WTC11 (cell line): Measurements from ENCODE around the gene RAI1.

Experiments
- CREB1 ChIP-seq: sonication (generic); formaldehyde crosslinking; IDR thresholded peaks from 2 replicates; pipeline ENCODE4 v1.8.0; 2023; ENCODE audit warnings: mild to moderate bottlenecking, missing genetic modification reagents
- SP1 ChIP-seq: sonication (generic); formaldehyde crosslinking; conservative IDR thresholded peaks from 2 replicates; pipeline ENCODE4 v1.8.1; 2022; ENCODE audit warnings: missing genetic modification reagents
- TP53 ChIP-seq: sonication (generic); formaldehyde crosslinking; IDR thresholded peaks from 2 replicates; pipeline ENCODE4 v1.8.1; 2023; ENCODE audit warnings: mild to moderate bottlenecking, missing genetic modification reagents
- ZNF232 ChIP-seq: sonication (generic); formaldehyde crosslinking; IDR thresholded peaks from 2 replicates; pipeline ENCODE4 v1.8.0; 2022; ENCODE audit warnings: mild to moderate bottlenecking, missing genetic modification reagents
- TF ChIP-seq, protein P1 (sequence below): sonication (generic); formaldehyde crosslinking; IDR thresholded peaks from 2 replicates; pipeline ENCODE4 v1.8.0; 2023; ENCODE audit warnings: missing genetic modification reagents
- TF ChIP-seq, protein P2 (sequence below): fragments of 200-600 bp; IDR thresholded peaks from 2 replicates; pipeline ENCODE4 v1.8.0; 2022; ENCODE audit warnings: antibody characterized with exemption
- TF ChIP-seq, protein P3 (sequence below): sonication (generic); formaldehyde crosslinking; IDR thresholded peaks from 2 replicates; pipeline ENCODE4 v1.8.0; 2022; ENCODE audit warnings: mild to moderate bottlenecking, missing genetic modification reagents
- TF ChIP-seq, protein P4 (sequence below): sonication (generic); formaldehyde crosslinking; IDR thresholded peaks from 2 replicates; pipeline ENCODE4 v1.8.1; 2023; ENCODE audit warnings: mild to moderate bottlenecking, missing genetic modification reagents, moderate library complexity
- TF ChIP-seq, protein P5 (sequence below): sonication (generic); formaldehyde crosslinking; IDR thresholded peaks from 2 replicates; pipeline ENCODE4 v1.8.1; 2022; ENCODE audit warnings: missing genetic modification reagents, borderline replicate concordance
- TF ChIP-seq, protein P6 (sequence below): sonication (generic); formaldehyde crosslinking; IDR thresholded peaks from 2 replicates; pipeline ENCODE4 v1.8.1; 2022; ENCODE audit warnings: mild to moderate bottlenecking, moderate library complexity, missing genetic modification reagents
- TF ChIP-seq, protein P7 (sequence below): fragments of 250-450 bp; sonication (Bioruptor Pico); IDR thresholded peaks from 2 replicates; pipeline ENCODE4 v1.9.0; 2021; ENCODE audit warnings: mild to moderate bottlenecking, borderline replicate concordance

DNA sequence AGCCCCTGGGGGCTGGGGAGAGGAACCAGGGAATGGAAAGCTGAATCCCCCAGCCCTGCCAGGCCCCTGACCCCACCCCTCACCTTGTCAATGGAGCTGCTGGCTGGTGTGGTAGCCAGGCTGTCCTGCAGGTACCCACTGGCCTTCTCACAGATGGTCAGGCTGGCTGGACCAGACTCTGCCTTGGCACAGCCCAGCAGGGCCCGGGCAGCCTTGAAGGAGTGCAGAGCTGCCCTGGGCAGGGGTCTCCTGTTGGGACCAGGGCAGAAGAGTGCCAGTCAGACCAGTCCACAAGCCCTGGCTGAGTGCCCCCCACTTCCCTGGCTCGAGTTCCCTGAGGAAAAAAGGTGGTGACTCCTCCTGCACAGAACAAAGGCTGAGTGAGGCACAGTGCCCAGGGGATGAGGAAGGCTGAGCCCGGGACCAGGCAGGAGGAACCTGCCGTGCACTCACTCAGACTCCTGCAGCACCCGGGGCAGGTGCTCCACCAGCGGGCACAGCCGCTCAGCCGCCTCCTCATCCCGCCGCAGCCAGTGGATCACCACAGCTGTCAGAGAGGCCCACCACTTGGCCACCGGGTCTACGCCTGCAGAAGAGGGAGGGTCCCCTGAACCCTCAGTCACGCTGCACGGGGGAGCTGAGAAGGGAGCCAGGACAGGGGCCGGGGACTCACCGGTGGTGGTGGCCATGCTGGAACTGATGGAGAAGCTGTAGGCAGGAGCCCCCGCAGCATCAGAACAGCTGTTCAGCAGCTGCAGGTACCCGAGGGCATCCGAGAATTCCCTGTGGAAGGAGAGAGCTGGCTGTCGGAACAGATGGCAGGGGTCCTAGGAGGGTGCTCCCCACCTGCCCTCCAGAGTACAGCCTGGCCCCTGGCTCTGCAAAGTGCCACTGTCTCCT, 133.2 kb downstream of the RAI1 start:
- TF ChIP-seq, protein P1, sequence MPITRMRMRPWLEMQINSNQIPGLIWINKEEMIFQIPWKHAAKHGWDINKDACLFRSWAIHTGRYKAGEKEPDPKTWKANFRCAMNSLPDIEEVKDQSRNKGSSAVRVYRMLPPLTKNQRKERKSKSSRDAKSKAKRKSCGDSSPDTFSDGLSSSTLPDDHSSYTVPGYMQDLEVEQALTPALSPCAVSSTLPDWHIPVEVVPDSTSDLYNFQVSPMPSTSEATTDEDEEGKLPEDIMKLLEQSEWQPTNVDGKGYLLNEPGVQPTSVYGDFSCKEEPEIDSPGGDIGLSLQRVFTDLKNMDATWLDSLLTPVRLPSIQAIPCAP: no peak
- TF ChIP-seq, protein P2, sequence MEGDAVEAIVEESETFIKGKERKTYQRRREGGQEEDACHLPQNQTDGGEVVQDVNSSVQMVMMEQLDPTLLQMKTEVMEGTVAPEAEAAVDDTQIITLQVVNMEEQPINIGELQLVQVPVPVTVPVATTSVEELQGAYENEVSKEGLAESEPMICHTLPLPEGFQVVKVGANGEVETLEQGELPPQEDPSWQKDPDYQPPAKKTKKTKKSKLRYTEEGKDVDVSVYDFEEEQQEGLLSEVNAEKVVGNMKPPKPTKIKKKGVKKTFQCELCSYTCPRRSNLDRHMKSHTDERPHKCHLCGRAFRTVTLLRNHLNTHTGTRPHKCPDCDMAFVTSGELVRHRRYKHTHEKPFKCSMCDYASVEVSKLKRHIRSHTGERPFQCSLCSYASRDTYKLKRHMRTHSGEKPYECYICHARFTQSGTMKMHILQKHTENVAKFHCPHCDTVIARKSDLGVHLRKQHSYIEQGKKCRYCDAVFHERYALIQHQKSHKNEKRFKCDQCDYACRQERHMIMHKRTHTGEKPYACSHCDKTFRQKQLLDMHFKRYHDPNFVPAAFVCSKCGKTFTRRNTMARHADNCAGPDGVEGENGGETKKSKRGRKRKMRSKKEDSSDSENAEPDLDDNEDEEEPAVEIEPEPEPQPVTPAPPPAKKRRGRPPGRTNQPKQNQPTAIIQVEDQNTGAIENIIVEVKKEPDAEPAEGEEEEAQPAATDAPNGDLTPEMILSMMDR: no peak
- TF ChIP-seq, protein P3, sequence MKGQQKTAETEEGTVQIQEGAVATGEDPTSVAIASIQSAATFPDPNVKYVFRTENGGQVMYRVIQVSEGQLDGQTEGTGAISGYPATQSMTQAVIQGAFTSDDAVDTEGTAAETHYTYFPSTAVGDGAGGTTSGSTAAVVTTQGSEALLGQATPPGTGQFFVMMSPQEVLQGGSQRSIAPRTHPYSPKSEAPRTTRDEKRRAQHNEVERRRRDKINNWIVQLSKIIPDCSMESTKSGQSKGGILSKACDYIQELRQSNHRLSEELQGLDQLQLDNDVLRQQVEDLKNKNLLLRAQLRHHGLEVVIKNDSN (CRISPR knock-in tag): no peak
- TF ChIP-seq CREB1 (CRISPR knock-in tag) (no peak), ZNF232 (CRISPR knock-in tag) (no peak), TP53 (CRISPR knock-in tag) (no peak), SP1 (CRISPR knock-in tag) (no peak)
- TF ChIP-seq, protein P4, sequence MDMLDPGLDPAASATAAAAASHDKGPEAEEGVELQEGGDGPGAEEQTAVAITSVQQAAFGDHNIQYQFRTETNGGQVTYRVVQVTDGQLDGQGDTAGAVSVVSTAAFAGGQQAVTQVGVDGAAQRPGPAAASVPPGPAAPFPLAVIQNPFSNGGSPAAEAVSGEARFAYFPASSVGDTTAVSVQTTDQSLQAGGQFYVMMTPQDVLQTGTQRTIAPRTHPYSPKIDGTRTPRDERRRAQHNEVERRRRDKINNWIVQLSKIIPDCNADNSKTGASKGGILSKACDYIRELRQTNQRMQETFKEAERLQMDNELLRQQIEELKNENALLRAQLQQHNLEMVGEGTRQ (CRISPR knock-in tag): no peak
- TF ChIP-seq, protein P5, sequence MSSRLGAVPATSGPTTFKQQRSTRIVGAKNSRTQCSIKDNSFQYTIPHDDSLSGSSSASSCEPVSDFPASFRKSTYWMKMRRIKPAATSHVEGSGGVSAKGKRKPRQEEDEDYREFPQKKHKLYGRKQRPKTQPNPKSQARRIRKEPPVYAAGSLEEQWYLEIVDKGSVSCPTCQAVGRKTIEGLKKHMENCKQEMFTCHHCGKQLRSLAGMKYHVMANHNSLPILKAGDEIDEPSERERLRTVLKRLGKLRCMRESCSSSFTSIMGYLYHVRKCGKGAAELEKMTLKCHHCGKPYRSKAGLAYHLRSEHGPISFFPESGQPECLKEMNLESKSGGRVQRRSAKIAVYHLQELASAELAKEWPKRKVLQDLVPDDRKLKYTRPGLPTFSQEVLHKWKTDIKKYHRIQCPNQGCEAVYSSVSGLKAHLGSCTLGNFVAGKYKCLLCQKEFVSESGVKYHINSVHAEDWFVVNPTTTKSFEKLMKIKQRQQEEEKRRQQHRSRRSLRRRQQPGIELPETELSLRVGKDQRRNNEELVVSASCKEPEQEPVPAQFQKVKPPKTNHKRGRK (CRISPR knock-in tag): no peak
- TF ChIP-seq, protein P6, sequence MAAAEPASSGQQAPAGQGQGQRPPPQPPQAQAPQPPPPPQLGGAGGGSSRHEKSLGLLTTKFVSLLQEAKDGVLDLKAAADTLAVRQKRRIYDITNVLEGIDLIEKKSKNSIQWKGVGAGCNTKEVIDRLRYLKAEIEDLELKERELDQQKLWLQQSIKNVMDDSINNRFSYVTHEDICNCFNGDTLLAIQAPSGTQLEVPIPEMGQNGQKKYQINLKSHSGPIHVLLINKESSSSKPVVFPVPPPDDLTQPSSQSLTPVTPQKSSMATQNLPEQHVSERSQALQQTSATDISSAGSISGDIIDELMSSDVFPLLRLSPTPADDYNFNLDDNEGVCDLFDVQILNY (CRISPR knock-in tag): no peak
- TF ChIP-seq, protein P7, sequence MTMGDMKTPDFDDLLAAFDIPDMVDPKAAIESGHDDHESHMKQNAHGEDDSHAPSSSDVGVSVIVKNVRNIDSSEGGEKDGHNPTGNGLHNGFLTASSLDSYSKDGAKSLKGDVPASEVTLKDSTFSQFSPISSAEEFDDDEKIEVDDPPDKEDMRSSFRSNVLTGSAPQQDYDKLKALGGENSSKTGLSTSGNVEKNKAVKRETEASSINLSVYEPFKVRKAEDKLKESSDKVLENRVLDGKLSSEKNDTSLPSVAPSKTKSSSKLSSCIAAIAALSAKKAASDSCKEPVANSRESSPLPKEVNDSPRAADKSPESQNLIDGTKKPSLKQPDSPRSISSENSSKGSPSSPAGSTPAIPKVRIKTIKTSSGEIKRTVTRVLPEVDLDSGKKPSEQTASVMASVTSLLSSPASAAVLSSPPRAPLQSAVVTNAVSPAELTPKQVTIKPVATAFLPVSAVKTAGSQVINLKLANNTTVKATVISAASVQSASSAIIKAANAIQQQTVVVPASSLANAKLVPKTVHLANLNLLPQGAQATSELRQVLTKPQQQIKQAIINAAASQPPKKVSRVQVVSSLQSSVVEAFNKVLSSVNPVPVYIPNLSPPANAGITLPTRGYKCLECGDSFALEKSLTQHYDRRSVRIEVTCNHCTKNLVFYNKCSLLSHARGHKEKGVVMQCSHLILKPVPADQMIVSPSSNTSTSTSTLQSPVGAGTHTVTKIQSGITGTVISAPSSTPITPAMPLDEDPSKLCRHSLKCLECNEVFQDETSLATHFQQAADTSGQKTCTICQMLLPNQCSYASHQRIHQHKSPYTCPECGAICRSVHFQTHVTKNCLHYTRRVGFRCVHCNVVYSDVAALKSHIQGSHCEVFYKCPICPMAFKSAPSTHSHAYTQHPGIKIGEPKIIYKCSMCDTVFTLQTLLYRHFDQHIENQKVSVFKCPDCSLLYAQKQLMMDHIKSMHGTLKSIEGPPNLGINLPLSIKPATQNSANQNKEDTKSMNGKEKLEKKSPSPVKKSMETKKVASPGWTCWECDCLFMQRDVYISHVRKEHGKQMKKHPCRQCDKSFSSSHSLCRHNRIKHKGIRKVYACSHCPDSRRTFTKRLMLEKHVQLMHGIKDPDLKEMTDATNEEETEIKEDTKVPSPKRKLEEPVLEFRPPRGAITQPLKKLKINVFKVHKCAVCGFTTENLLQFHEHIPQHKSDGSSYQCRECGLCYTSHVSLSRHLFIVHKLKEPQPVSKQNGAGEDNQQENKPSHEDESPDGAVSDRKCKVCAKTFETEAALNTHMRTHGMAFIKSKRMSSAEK: no peak
